ENCODE results near the gene CDC25B.
A peak's percentile ranks its signal among the peaks of the same experiment; 100 is the strongest.

The CDC25B gene

DNA sequence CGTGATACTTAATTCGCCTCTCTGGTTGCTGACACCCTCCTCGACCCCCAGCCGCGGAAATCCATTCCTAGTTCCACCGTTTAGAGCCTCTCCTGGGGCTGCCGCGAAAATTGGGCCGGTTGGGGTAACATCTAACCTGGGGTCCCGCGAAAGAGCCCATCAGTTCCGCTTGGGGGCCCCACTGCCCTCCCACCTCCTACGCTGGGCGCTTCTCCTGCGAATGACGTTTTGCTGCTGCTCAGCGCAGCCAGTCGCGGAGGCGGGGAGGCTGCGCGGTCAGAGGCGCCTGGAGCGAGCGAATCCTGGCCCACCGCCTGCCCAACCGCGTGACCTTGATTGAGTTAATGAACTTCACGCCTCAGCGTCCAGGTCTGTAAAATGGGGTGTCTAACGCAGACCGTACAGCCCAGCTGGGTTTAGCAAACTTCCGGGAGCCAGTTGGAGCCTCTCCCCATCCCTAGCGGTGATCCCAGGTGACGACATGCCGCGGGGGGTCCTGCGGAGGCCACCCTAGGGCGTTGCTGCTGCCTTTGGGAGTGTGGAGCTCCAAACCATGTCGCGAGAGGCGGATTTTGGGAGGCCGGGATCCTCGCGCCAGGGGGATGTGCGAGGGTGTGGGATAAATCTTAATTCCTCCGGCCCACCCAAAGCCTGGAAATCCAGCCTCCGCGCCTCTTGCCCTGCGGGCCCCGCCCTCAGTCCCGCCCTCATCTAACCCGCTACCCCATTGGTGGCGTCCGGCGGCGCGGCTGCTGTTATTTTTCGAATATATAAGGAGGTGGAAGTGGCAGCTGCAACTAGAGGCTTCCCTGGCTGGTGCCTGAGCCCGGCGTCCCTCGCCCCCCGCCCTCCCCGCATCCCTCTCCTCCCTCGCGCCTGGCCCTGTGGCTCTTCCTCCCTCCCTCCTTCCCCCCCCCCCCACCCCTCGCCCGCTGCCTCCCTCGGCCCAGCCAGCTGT lies at the start of gene CDC25B:
TSS of gene CDC25B (plus strand) at position 800 of the 958 bp plus-strand sequence. CDS start 222 bp downstream, outside the sequence.
- peak; percentile 97 for DNase-seq

DNA sequence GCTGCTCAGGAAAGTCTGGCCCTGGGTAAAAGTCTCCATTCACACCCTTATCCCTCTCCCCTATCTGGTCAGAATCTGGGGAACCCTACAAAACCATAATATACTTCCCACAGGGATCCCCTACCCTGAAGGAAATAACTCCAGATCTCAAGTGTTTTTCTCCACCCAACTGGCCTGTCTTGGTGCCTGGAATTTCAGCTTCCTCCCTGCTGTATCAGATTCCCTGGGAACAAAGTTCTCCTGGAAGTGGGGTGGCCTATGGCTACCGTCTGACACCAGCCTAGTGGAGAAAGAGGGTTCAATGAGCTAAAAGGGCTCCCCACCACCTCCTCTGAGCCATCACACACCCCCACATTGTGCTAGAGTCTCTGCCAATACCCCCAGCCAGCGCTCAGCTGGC lies 48.6 kb upstream of the CDC25B start:
- no peak for DNase-seq

DNA sequence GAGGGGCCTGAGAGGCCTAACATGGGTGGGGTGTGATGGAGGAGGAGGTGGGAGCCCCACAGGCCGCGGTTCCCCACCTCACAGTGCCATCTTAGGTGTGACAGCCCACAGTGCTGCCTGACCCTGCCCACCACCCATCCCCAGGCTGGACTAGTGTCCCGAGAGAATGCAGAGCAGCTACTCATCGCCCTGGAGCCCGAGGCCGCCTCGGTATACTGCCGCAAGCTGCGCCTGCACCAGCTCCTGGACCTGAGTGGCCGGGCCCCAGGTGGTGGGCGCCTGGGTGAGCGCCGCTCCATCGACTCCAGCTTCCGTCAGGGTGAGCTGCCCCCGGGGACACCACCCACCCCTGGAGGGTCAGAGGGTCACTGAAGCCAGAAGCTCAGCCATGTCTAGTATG lies 48.0 kb upstream of the CDC25B start:
- no peak for DNase-seq

DNA sequence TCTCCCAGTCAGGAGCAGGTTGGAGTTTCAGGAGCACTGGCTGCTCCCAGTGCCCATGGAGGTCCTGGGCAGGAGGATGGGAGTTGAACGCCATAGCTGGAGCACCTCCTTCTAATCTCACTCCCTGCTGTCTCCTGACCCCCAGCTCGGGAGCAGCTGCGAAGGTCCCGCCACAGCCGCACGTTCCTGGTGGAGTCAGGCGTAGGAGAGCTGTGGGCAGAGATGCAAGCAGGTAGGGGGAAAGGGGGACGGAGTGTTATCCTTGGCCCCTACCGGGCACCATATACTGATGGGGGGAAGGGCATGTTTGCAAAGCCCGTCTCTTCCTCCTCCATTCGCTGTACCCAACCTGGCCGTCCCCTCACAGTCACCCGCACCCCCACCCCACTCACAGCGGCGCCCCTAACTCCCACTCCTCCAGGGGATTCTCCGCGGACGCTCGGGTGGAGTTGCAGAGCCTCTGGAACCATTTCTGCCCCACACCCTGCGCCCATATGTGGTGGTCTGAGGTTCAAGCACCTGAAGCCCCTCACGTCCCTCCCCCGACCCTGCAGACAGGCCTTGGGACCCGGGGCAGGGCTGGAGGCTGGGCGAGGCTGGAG lies 46.9 kb upstream of the CDC25B start:
- DNase-seq: no peak

DNA sequence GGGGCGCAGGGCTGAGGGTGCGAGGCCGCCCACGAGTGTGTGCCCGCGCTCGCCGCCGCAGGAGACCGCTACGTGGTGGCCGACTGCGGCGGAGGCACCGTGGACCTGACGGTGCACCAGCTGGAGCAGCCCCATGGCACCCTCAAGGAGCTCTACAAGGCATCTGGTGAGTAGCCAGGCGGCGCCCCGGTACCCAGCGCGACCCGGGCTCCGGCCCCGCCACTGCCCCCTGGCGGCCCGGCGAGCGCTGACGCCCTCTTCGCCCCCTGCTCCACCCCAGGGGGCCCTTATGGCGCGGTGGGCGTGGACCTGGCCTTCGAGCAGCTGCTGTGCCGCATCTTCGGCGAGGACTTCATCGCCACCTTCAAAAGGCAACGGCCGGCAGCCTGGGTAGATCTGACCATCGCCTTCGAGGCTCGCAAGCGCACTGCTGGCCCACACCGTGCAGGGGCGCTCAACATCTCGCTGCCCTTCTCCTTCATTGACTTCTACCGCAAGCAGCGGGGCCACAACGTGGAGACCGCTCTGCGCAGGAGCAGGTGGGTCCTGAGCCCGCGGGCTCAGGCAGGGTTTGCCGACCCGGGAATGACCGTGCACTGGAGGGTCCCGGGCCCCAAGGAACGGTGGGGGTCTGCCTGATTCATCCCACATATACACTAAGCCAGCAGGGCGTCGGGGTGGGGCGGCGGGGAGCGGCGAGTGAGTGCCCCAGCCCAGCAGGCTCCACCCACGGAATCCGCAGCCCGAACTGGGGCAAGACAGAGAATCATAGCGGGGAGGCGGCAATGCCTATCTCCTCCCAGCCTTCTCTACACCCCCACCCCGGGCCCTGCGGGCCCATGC lies 46.2 kb upstream of the CDC25B start:
- peak; percentile 73 for DNase-seq

DNA sequence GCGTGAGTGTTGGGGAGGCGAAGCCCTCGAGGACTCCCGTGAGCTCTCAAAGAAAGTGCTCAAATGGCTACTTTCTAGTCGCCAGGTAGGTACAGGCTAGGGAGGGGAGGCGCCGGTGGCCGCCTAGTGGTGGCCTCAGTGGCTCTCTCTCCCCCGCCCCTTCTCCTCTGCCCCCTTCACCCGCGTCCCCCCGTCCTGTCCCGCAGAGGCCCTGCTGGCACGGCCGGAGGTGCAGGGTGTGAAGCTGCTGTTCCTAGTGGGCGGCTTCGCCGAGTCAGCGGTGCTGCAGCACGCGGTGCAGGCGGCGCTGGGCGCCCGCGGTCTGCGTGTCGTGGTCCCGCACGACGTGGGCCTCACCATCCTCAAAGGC lies 44.8 kb upstream of the CDC25B start:
- no peak for DNase-seq

DNA sequence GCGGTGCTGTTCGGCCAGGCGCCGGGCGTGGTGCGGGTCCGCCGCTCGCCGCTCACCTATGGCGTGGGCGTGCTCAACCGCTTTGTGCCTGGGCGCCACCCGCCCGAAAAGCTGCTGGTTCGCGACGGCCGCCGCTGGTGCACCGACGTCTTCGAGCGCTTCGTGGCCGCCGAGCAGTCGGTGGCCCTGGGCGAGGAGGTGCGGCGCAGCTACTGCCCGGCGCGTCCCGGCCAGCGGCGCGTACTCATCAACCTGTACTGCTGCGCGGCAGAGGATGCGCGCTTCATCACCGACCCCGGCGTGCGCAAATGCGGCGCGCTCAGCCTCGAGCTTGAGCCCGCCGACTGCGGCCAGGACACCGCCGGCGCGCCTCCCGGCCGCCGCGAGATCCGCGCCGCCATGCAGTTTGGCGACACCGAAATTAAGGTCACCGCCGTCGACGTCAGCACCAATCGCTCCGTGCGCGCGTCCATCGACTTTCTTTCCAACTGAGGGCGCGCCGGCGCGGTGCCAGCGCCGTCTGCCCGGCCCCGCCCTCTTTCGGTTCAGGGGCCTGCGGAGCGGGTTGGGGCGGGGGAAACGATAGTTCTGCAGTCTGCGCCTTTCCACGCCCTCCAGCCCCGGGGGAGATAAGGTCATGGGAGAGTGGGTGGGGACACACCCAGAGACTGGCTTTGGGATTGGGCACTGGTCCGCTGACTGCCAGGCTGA lies 44.3 kb upstream of the CDC25B start:
- peak; percentile 97 for DNase-seq

DNA sequence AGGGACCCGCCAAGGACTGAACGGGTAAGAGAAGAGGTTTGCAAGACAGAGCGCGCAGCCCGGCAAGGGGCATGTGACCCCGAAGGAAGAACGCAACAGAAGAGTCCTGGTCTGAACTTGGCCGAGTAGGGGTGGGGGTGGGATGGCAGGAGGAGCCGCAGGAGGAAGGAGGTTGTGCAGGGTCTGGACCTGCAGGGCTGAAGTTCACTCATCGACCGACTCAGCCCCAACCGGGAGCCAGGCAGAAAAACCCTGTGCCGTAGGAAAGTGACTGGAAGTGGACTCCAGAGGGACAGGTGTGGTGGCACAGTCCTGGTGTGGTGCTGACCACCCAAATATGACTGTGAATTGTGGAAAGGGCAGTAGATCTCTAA lies 43.7 kb upstream of the CDC25B start:
- no peak for DNase-seq

DNA sequence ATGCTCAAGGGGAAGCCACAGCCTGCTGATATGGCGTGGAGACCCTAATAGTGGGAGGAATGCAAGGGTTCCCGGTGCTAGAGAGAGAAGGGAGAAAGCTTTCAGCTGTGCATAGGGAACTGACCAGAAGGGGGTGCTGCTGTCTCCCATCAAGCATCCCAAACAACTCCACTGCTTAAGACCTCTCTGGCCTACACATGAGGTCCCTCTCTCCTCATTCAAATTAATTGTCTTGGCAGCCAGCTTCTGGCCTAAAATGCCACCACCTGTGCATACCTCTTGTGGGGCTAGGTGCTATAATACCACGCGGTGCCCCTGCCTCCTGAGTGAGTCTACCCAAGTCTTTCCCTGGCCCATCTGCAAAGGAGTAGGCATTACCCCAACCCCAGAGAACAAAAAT lies 43.0 kb upstream of the CDC25B start:
- DNase-seq: peak; percentile 89

DNA sequence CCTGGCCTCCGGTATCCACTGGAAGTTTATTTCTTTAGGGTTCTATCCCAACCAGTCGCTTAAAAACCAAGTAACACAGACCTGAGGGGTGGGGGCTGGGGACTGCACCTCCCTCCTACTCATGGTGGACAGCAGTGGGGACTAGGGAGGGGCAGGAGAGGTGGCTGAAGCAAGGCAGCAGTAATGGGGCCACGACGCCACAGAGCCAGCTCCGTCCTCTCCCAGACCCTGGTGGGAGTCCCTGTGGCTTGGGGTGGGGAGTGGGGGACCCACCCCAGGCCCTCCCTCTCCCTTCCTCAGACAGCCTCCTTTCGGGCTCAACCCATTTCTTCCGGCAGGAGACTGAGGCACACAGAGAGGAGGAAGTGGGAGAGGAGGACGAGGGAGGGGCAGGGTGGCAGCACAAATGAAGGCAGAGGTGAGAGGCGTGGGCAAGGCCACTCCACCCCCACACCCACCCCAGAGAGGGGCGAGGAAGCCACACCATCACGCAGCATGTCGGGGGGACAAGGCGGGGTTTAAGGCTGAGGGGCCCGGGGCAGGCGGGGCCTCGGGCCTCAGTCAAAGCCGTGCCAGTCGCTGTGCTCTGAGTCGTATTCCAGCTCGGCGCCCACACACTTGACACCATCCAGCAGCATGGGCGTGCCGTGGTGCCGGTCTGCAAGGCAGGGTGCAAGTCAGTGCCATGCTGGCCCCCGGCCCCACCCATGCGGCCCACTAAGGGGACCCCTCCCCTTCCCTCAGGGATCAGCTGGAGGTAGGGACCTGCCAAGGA lies 42.4 kb upstream of the CDC25B start:
- no peak for DNase-seq

DNA sequence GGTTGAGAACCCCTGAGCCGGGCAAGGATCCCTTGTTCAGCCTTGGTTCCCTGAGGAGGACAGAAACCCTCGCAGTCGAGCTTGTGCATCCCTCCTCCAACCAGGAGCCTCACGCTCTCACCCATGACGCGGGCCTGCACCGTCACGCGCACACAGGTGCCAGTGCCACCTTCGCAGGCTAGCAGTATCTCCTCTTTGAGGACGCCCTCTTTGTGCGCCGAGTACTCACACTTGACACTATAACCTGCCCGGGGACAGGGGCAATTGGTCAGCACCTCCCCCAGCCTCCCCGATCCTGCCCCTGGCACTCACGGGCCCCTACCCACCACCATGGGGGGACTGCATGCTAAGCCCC lies 41.9 kb upstream of the CDC25B start:
- no peak for DNase-seq

DNA sequence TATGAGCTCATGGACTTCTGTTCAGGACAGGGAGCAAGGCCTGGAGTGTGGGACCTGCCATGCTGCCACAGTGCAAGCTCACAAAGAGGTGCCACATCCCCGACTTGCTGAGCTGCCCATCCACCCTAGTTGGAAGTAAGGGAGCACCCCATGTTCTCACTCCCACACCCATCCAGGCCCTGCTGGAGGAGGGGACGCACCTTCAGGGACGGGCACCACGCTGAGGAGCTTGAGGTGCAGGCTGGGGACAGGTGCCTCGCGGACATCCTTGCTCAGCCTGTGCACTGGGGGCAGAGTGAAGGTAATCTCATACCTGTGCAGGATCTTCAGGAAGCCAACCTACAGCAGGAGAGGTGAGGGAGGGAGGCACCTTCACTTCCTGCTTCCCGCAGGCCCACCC lies 40.8 kb upstream of the CDC25B start:
- no peak for DNase-seq

DNA sequence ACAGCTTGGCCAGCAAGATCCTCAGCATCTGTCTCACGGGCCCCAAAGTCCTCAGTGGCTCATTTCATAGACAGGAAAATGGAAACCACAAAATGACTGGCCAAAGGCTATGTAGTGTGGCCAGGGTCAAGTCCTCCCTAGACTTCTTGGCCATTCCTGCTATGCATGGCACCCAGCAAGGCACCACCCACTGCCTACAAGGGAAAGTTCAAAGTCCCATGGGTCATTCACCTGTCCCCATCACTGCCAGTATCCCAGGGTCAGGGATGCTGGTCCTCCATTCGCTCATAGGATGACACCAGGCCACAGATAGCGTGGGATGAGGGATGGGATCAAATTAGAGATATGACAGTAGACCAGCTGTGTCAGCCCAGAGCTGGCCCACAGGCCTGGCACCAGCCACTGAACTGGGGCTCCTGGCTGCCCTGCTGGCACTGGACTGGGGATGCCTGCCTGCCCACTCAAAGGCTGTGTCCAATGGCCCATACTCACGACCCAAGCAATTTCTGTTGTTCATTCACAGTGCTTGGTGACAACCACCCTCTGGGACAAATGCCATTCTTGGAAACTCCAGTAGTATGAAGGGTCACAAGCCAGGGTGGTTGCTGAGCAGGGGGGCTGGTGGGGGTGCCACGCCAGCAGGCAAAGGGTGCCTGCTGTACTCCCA lies 40.2 kb upstream of the CDC25B start:
- no peak for DNase-seq

DNA sequence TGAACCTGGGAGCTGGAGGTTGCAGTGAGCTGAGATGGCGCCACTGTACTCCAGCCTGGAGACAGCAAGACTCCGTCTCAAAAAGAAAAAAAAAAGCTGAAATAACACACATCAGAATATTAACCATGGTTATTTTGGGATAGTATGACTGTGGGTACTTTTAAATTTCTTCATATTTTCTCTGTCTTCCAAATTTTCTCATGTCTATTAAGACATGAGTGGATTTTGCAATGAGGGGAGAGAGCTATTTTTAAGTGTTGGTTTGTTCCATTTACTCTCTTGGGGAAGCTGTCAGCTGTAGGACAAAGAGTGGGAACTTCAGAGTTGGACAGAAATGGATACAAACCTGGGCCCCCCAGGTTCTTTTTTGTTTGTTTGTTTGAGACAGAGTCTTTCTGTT lies 38.8 kb upstream of the CDC25B start:
- DNase-seq: no peak

DNA sequence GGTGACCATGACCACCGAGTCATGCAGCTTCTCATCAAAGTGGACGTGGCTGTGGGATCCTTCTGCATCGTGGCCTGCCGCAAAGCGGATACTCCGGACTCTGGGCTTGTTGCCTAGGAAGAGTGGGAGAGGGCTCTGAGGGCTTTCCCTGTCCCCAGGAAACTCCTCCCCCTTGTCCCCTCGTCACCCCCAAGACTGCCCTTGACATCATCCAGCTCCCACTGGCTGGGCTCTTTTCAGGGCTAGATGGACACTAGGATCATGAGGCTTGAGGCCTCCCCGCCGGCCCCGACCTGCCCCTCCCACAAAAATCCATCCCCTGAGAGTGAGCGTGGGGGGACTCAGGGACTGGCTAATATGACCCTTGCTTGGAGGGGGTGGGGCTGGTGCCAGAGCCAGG lies 37.5 kb upstream of the CDC25B start:
- DNase-seq: no peak

DNA sequence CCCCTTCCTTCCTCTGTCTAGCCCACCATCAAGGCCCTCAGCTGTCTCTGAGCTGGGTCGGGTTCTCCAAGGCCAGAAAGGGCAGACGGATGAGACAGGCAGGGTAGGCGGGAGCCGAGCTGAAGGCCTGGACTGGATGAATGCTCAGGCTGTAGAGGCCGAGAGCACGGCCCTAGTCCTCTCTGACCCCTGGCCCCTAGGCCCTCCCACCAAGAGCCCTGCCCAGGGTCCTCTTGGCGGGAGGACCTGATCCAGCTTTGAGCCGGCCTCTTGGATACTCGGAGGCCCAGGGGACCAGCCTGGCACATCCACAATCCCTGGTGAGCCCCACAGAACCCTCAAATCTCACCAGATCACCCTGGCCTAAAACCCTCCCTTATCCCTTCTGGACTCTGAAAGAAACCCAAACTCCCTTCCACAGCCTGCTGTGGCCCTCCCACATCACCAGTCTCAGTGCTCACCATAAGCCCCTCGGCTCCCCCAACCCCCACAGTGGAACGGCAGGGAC lies 36.7 kb upstream of the CDC25B start:
- no peak for DNase-seq

DNA sequence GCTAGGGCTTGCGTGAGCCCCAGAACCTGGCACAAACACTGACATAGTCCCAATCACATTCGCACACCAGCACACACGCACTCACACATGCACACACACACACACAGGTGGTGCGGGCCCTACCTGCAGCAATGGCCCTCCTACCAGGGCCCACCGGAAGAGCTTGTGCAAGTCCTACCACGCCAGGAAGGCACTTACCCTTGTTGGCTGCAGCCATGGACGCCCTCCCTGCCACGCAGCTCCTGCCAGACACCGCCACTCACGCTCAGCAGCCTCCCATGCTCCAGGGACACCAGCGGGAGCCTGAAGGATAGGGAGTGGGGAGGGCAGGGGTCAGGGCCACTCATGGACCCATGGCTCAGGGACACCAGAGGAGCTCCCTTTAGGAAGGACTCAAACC lies 36.2 kb upstream of the CDC25B start:
- no peak for DNase-seq

DNA sequence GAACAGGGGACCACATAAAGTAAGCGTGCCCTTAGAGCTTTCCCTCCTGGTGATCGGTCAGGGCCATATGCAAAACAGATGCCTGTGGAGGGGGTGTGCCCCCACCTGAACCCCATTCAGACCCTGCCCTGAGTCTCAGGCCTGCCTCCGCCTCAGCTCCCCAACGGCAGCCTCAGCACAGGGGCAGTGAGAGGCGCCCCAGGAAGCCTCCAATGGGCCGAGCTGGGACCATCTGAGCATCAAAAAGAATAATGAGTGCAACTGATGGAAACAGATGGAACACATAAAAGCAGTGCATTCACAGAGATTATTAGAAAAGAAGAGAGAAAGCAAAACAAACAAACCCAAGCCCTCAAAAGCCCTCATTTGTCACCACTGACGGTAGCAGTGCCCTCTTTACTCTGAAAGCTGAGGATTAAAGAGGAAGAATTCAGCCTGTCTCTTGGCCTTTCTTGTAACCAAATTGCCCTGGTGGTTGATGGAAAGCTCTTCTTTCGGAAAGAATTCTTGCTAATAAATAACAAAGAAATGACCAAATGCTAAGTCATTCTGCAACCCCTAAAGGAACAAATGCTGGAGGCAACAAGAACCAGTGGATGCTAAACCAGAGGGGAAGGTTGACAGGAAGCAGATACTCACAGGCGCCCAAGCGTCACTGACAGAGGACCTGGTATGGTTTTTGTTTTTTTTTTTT lies 35.3 kb upstream of the CDC25B start:
- DNase-seq: no peak

DNA sequence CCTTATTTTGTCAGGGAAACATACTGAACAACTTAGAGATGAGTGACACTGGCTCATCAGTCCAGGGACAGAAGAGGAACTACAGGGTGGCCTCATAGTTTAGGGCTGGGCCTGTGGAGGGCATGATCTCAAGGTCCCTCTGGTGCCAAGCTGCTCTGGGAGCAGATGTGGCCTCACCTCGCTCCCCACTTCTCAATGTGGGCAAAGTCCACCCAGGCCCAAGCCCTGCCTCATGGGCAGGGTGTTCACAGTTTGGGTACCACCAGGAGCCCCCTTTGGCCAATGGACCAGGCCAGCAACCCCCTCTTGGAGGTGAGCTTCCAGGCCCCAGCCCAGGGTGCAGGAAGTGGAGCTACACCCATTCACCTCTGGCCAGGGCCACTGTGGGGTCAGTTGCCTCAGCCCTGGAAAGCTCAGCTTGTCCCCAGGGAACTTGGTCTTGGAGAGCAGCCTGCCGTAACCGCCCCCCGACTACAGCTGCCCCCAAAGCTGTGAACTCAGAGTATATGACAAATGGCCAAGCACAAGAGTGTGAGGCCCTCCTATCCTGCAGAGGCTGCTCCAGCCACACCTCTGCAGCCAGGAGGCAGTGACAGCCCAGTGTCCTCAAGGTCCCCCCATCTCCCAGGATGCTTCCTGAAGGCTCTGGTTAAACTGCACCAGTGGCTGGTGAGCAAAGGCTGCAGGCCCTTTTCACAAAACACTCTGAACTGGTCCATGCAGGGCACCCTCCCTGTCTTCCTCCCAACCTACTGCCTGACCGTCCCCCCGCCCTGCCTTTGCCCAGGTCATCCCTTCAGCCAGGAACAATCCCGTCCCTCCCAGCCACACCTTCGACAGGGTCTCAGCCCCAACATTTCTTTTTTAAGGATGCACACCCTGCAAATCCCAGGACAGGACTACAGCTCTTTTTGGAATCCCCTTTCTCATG lies 32.2 kb upstream of the CDC25B start:
- DNase-seq: peak; percentile 49

DNA sequence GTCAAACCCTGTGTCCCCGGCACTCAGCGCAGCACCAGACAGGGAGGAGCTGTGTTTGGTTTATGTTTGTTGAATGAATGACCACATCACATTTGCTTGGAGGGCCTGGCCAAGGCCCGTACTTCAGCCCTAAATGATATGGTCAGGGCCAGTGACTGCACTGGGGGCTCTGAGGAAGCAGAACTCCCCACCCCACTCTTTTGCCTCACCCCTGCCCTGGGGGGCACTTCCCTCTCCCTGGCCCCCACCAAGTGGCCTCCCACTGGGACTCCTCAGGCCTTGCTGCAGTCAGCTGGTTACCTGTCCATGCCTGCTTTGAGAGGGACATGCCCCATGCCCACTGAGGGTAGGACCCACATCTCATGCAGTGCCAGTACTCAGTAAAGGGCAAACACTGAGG lies 31.5 kb upstream of the CDC25B start:
- DNase-seq: no peak
